Bronchial epithelial cell (primary cell): ENCODE measurements around the gene TAS1R2. TPM values are rescaled to one million over a fixed set of nuclear protein-coding genes. Genes with fewer than 3 reads are reported as not detected.

ENCODE experiments used
- DNase-seq: peaks from one replicate; pipeline ENCODE4 v3.0.0-alpha.2; 2010; ENCODE audit warnings: low read depth
- FAIRE-seq: peaks from 2 replicates; lab custom pipeline; 2011; peaks lifted over from hg19 to GRCh38; lab: Jason Lieb, UNC
- H3K27me3 ChIP-seq: 2 replicates; pipeline ENCODE4 v1.5.1; 2011; ENCODE audit warnings: low read length; ENCODE audit not compliant: control insufficient read depth, insufficient read depth
- H3K36me3 ChIP-seq: 2 replicates; pipeline ENCODE4 v1.5.1; 2011; ENCODE audit warnings: low read length; ENCODE audit not compliant: control insufficient read depth, insufficient read depth
- H3K4me3 ChIP-seq: 2 replicates; pipeline ENCODE4 v1.5.1; 2011; ENCODE audit warnings: mild to moderate bottlenecking, low read depth, low read length, control low read depth
- total RNA-seq: library from RNA; depleted of rRNA; stranded (reverse); fragments of >200 nt; gene quantifications from 2 replicates; pipeline ENCODE4 v1.2.1, GENCODE V29; 2014
- TF ChIP-seq, protein P1 (sequence below): IDR thresholded peaks from 2 replicates; pipeline ENCODE4 v1.5.1; 2011; ENCODE audit warnings: mild to moderate bottlenecking, moderate library complexity, low read length, control low read depth, inconsistent platforms; ENCODE audit not compliant: insufficient read depth, severe bottlenecking

Gene TAS1R2
- total RNA-seq, 1 donor from 2014 or later: not detected

GRCh38 chr1:18817795-18818435 is 41.5 kb downstream of the TAS1R2 start:
- Histone ChIP-seq H3K36me3 (no peaks in the 10 kb centered on the region), H3K4me3 (no peak overlapping the region), H3K27me3 (peaks cover 11% of the 10 kb centered on the region)
- FAIRE-seq (no peak), DNase-seq (no peak)
- TF ChIP-seq, protein P1, sequence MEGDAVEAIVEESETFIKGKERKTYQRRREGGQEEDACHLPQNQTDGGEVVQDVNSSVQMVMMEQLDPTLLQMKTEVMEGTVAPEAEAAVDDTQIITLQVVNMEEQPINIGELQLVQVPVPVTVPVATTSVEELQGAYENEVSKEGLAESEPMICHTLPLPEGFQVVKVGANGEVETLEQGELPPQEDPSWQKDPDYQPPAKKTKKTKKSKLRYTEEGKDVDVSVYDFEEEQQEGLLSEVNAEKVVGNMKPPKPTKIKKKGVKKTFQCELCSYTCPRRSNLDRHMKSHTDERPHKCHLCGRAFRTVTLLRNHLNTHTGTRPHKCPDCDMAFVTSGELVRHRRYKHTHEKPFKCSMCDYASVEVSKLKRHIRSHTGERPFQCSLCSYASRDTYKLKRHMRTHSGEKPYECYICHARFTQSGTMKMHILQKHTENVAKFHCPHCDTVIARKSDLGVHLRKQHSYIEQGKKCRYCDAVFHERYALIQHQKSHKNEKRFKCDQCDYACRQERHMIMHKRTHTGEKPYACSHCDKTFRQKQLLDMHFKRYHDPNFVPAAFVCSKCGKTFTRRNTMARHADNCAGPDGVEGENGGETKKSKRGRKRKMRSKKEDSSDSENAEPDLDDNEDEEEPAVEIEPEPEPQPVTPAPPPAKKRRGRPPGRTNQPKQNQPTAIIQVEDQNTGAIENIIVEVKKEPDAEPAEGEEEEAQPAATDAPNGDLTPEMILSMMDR: no peak

GRCh38 chr1:18817316-18817715 is 42.1 kb downstream of the TAS1R2 start:
- no peak for FAIRE-seq
- Histone ChIP-seq H3K36me3 (no peaks in the 10 kb centered on the region), H3K27me3 (peaks cover 11% of the 10 kb centered on the region), H3K4me3 (no peak overlapping the region)
- no peak for DNase-seq
- TF ChIP-seq, protein P1: no peak

- Histone ChIP-seq H3K27me3 (peaks cover 11% of the 10 kb centered on the region), H3K36me3 (no peaks in the 10 kb centered on the region), H3K4me3 (no peak overlapping the region)
- no peak for DNase-seq
- FAIRE-seq: no peak
- TF ChIP-seq, protein P1: no peak
Measured at GRCh38 chr1:18816808-18817207, 42.7 kb downstream of the TAS1R2 start.

DNA sequence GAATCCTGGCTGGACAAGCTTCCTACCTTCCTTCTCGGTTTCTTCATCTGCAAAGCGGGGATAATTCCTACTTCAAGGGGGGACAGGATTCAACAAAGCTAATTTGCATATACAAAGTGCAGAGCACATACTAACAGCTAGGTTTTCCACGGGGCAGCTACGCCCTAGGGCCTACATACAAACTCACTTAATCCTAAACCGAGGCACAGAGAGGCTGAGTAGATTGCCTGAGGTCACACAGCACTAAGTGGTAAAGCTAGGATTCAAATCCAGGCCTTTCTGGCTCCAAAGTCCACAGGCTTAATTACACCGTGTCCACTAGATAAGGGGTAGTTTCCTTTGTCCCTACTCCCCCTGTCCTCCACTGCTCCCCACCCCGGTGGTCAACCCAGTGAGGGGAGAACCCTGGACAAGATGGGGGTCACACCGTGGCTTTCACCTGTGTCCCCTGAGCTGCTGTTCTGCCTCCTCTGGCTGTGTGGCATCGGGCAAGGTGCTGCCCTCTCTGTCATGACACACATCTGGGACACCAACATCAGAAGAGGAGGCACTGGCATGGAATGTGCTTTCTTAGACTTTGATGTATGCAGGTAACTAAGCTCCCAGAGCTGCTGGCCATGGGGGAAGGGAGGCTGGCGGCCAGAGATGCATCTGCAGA is 44.5 kb downstream of the TAS1R2 start:
- no peak overlapping the region for H3K4me3 ChIP-seq
- H3K36me3 ChIP-seq: no peaks in the 10 kb centered on the region
- TF ChIP-seq, protein P1: no peak
- DNase-seq (no peak), FAIRE-seq (no peak)
- peaks cover 11% of the 10 kb centered on the region for H3K27me3 ChIP-seq

GRCh38 chr1:18814425-18814824 is 45.0 kb downstream of the TAS1R2 start:
- Histone ChIP-seq H3K27me3 (peaks cover 7% of the 10 kb centered on the region), H3K36me3 (no peaks in the 10 kb centered on the region), H3K4me3 (no peak overlapping the region)
- no peak for DNase-seq
- TF ChIP-seq, protein P1: no peak
- FAIRE-seq: no peak

GRCh38 chr1:18812453-18812939 is 47.0 kb downstream of the TAS1R2 start:
- no peaks in the 10 kb centered on the region for H3K36me3 ChIP-seq
- peaks cover 6% of the 10 kb centered on the region for H3K27me3 ChIP-seq
- DNase-seq: no peak
- FAIRE-seq: peak; percentile 60
- TF ChIP-seq, protein P1: no peak
- H3K4me3 ChIP-seq: no peak overlapping the region
